H9 (cell line): ENCODE measurements around the gene CRELD2. TPM values are rescaled to one million over a fixed set of nuclear protein-coding genes. Genes with fewer than 3 reads are reported as not detected.

ENCODE experiments used
- DNase-seq: peaks from one replicate; pipeline ENCODE4 v3.0.0-alpha.2; 2017
- H2AFZ ChIP-seq: one replicate; pipeline ENCODE4 v1.6.1; 2013; ENCODE audit warnings: mild to moderate bottlenecking, low read length, control low read depth, moderate library complexity
- H2AK5ac ChIP-seq: 2 replicates; pipeline ENCODE4 v1.6.1; 2013; ENCODE audit warnings: low read length, control low read depth, mixed read lengths; ENCODE audit not compliant: insufficient read length
- H2BK120ac ChIP-seq: one replicate; pipeline ENCODE4 v1.6.1; 2013; ENCODE audit warnings: low read depth, mild to moderate bottlenecking, low read length, control low read depth, inconsistent platforms; ENCODE audit not compliant: poor library complexity, severe bottlenecking
- H2BK12ac ChIP-seq: 2 replicates; pipeline ENCODE4 v1.6.1; 2013; ENCODE audit warnings: low read length, control low read depth, mixed read lengths, low read depth; ENCODE audit not compliant: insufficient read length
- H2BK15ac ChIP-seq: 2 replicates; pipeline ENCODE4 v1.6.1; 2013; ENCODE audit warnings: low read depth, low read length, control low read depth
- H2BK20ac ChIP-seq: one replicate; pipeline ENCODE4 v1.6.1; 2013; ENCODE audit warnings: low read depth, mild to moderate bottlenecking, low read length, control low read depth, inconsistent platforms; ENCODE audit not compliant: poor library complexity, severe bottlenecking
- H2BK5ac ChIP-seq: 2 replicates; pipeline ENCODE4 v1.6.1; 2013; ENCODE audit warnings: low read length, control low read depth, mixed read lengths; ENCODE audit not compliant: insufficient read length
- H3K14ac ChIP-seq: 2 replicates; pipeline ENCODE4 v1.6.1; 2013; ENCODE audit warnings: low read length, control low read depth; ENCODE audit not compliant: insufficient read depth
- H3K18ac ChIP-seq: 2 replicates; pipeline ENCODE4 v1.6.1; 2013; ENCODE audit warnings: low read depth, mild to moderate bottlenecking, mixed read lengths, low read length, control low read depth; ENCODE audit not compliant: insufficient read length
- H3K23ac ChIP-seq: 2 replicates; pipeline ENCODE4 v1.6.1; 2013; ENCODE audit warnings: low read length, control low read depth, mixed read lengths, low read depth; ENCODE audit not compliant: insufficient read length
- H3K23me2 ChIP-seq: 2 replicates; pipeline ENCODE4 v1.6.1; 2013; ENCODE audit warnings: low read depth, mild to moderate bottlenecking, mixed read lengths, low read length, control low read depth; ENCODE audit not compliant: insufficient read length, poor library complexity, severe bottlenecking
- H3K27ac ChIP-seq: 2 replicates; pipeline ENCODE4 v1.5.1; 2013; ENCODE audit warnings: low read length, control low read depth, mixed read lengths, low read depth; ENCODE audit not compliant: insufficient read length
- H3K27me3 ChIP-seq: 2 replicates; pipeline ENCODE4 v1.6.1; 2013; ENCODE audit warnings: low read length, control low read depth, inconsistent platforms; ENCODE audit not compliant: insufficient read depth
- H3K4ac ChIP-seq: 2 replicates; pipeline ENCODE4 v1.6.1; 2013; ENCODE audit warnings: low read depth, mild to moderate bottlenecking, control low read depth, inconsistent platforms, low read length, moderate library complexity
- H3K4me1 ChIP-seq: 2 replicates; pipeline ENCODE4 v1.6.1; 2013; ENCODE audit warnings: low read length, control low read depth, inconsistent platforms; ENCODE audit not compliant: insufficient read depth
- H3K4me2 ChIP-seq: 2 replicates; pipeline ENCODE4 v1.6.1; 2013; ENCODE audit warnings: low read length, control low read depth, mixed read lengths; ENCODE audit not compliant: insufficient read length, insufficient read depth
- H3K56ac ChIP-seq: 2 replicates; pipeline ENCODE4 v1.6.1; 2013; ENCODE audit warnings: low read depth, mild to moderate bottlenecking, mixed read lengths, low read length, control low read depth; ENCODE audit not compliant: insufficient read length
- H3K79me1 ChIP-seq: 2 replicates; pipeline ENCODE4 v1.6.1; 2013; ENCODE audit warnings: low read depth, mild to moderate bottlenecking, moderate library complexity, low read length, control low read depth, inconsistent platforms; ENCODE audit not compliant: insufficient read depth, poor library complexity, severe bottlenecking
- H3K79me2 ChIP-seq: 2 replicates; pipeline ENCODE4 v1.6.1; 2013; ENCODE audit warnings: low read length, control low read depth, inconsistent platforms; ENCODE audit not compliant: insufficient read depth
- H3K9ac ChIP-seq: 2 replicates; pipeline ENCODE4 v1.6.1; 2013; ENCODE audit warnings: low read length, control low read depth, mixed read lengths; ENCODE audit not compliant: insufficient read length; ENCODE audit errors: extremely low read depth
- H3K9me3 ChIP-seq: one replicate; pipeline ENCODE4 v1.6.1; 2013; ENCODE audit warnings: low read depth, low read length, inconsistent platforms; ENCODE audit not compliant: control insufficient read depth
- H3T11ph ChIP-seq: one replicate; pipeline ENCODE4 v1.6.1; 2013; ENCODE audit warnings: mild to moderate bottlenecking, low read length, control low read depth, inconsistent platforms
- H4K20me1 ChIP-seq: one replicate; pipeline ENCODE4 v1.6.1; 2013; ENCODE audit not compliant: control insufficient read depth, insufficient read length, insufficient read depth
- H4K5ac ChIP-seq: 2 replicates; pipeline ENCODE4 v1.6.1; 2013; ENCODE audit warnings: low read depth, mild to moderate bottlenecking, mixed read lengths, low read length, control low read depth; ENCODE audit not compliant: insufficient read length
- H4K8ac ChIP-seq: replicated peaks from 2 replicates; pipeline ENCODE4 v1.6.1; 2013; ENCODE audit warnings: low read length, control low read depth, mixed read lengths, low read depth; ENCODE audit not compliant: insufficient read length
- H4K91ac ChIP-seq: 2 replicates; pipeline ENCODE4 v1.6.1; 2013; ENCODE audit warnings: low read depth, mild to moderate bottlenecking, moderate library complexity, mixed read lengths, low read length, control low read depth; ENCODE audit not compliant: insufficient read length
- H3K27ac Mint-ChIP-seq, 3 experiments: 2 replicates in 2 of 3; 3 replicates in 1 of 3; pipeline ENCODE4 v1.8.0; 2020 to 2021; ENCODE audit warnings: mixed read lengths in 3 of 3, mild to moderate bottlenecking in 1 of 3, moderate library complexity in 1 of 3
- H3K27me3 Mint-ChIP-seq: 2 replicates; pipeline ENCODE4 v1.8.0; 2021; ENCODE audit warnings: low read depth, mild to moderate bottlenecking, moderate library complexity, mixed read lengths
- H3K36me3 Mint-ChIP-seq, 3 experiments: 2 replicates in 2 of 3; 3 replicates in 1 of 3; pipeline ENCODE4 v1.8.0; 2020 to 2021; ENCODE audit warnings: low read depth in 3 of 3, mixed read lengths in 3 of 3; ENCODE audit not compliant: insufficient read depth in 1 of 3
- H3K4me1 Mint-ChIP-seq, 2 experiments: 2 replicates each; pipeline ENCODE4 v1.8.0; 2020; ENCODE audit warnings: mixed read lengths in 2 of 2
- H3K4me3 Mint-ChIP-seq, 2 experiments: 2 replicates in 1 of 2; 3 replicates in 1 of 2; pipeline ENCODE4 v1.8.0; 2020 to 2021; ENCODE audit warnings: mild to moderate bottlenecking in 2 of 2, mixed read lengths in 2 of 2, moderate library complexity in 1 of 2
- H3K9me3 Mint-ChIP-seq, 2 experiments: 2 replicates in 1 of 2; 3 replicates in 1 of 2; pipeline ENCODE4 v1.8.0; 2020; ENCODE audit warnings: mild to moderate bottlenecking in 2 of 2, mixed read lengths in 2 of 2, moderate library complexity in 1 of 2
- CTCF ChIP-seq: fragments of 200-600 bp; sonication (generic); conservative IDR thresholded peaks from 3 replicates; pipeline ENCODE4 v1.8.0; 2021; ENCODE audit warnings: antibody characterized with exemption, mild to moderate bottlenecking
- WGBS: extraction: QIAGEN DNeasy Blood & Tissue Kit; methylation state at CpG from one replicate; pipeline ENCODE4 v1.1.7; 2013; ENCODE audit warnings: missing lambda C conversion rate, low lambda C conversion rate, mixed read lengths; ENCODE audit not compliant: insufficient read length; ENCODE audit errors: extremely low coverage; 5-methylcytosine and 5-hydroxymethylcytosine counted together
- total RNA-seq: library from RNA; stranded (reverse); gene quantifications from 2 replicates; pipeline ENCODE4 v1.2.1, GENCODE V29; 2021

The CRELD2 gene
- total RNA-seq, 1 experiment from 2014 or later, result 34.7 TPM

GRCh38 chr22:49911881-49912625 is 6.4 kb upstream of the CRELD2 start:
- no peaks in the 10 kb centered on the region; the same call in 1 of the 2 replicates for H3K79me2 ChIP-seq
- no peak overlapping the region for H3K14ac ChIP-seq
- H3K79me1 ChIP-seq, result no peaks in the 10 kb centered on the region
- no peak overlapping the region for H3K4me2 ChIP-seq
- Mint-ChIP-seq H3K9me3 (no peaks in the 10 kb centered on the region; a peak in 1 of 5 replicates), H3K36me3 (peaks cover 9 to 43% (median 33%) of the 10 kb centered on the region in 3 experiments; a peak in 6 of 7 replicates), H3K4me3 (no peak overlapping the region), H3K27ac (no peak overlapping the region), H3K4me1 (peaks cover under 1 to 3% of the 10 kb centered on the region in 2 experiments; a peak in 2 of 4 replicates), H3K27me3 (no peaks in the 10 kb centered on the region)
- H4K91ac ChIP-seq, result no peak overlapping the region
- H3T11ph ChIP-seq, result no peak overlapping the region
- H4K8ac ChIP-seq, result no peak overlapping the region
- no peak overlapping the region for H3K23ac ChIP-seq
- no peak overlapping the region for H3K18ac ChIP-seq
- no peak overlapping the region for H2BK15ac ChIP-seq
- DNase-seq, result no peak
- H2AFZ ChIP-seq, result no peak overlapping the region
- H4K20me1 ChIP-seq, result no peaks in the 10 kb centered on the region
- no peak overlapping the region for H3K27ac ChIP-seq
- H4K5ac ChIP-seq, result no peak overlapping the region
- no peaks in the 10 kb centered on the region for H3K4me1 ChIP-seq
- H2BK120ac ChIP-seq, result no peak overlapping the region
- H2BK20ac ChIP-seq, result no peak overlapping the region
- H3K9ac ChIP-seq, result no peak overlapping the region
- no peak overlapping the region for H2BK12ac ChIP-seq
- no peaks in the 10 kb centered on the region for H3K23me2 ChIP-seq
- H3K9me3 ChIP-seq, result no peaks in the 10 kb centered on the region
- H3K4ac ChIP-seq, result no peak overlapping the region
- H3K56ac ChIP-seq, result no peak overlapping the region
- no peak overlapping the region for H2AK5ac ChIP-seq
- no peaks in the 10 kb centered on the region for H3K27me3 ChIP-seq
- WGBS, result no CpG with 5 or more reads among the region's 30 CpGs
- no peak for TF ChIP-seq CTCF
- no peak overlapping the region for H2BK5ac ChIP-seq
